GM19455 (cell line): ENCODE data around the gene CD3D.

ENCODE experiments used
- ATAC-seq: cut with Tn5 transposase; IDR thresholded peaks from one replicate; pipeline ENCODE4 v1.9.1; 2021; ENCODE audit not compliant: unreplicated experiment

CD3D gene

GRCh38 chr11:118304227-118304567 is 38.3 kb downstream of the CD3D start:
- ATAC-seq, result no peak

DNA sequence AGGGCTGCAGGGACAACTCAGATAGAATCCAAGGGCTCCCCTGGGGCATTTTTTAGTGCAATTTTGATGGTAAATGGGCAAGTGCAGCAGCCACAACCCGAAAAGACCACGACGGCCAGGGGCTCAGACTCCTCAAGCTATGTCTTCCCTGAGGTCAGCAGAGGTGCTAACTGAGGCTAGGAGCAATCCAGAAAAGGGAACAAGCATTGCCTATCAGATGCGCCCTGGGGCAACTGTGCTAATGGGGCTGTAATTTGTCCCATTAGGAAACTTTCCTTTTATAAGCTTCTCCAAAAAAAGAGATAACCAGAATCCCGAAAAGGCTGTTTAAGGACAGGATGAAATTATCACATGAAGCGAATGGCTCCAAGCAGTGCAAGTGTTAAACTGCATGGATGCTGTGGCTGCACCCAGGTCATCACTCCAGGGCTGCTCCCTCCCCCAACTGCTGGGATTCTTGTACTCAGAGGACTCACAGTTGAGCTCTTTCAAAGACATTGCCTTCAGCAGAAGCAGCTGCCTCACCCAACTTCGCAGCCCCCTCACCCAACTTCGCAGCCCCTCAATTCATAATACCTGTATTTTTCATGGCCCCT is 40.8 kb downstream of the CD3D start:
- no peak for ATAC-seq

DNA sequence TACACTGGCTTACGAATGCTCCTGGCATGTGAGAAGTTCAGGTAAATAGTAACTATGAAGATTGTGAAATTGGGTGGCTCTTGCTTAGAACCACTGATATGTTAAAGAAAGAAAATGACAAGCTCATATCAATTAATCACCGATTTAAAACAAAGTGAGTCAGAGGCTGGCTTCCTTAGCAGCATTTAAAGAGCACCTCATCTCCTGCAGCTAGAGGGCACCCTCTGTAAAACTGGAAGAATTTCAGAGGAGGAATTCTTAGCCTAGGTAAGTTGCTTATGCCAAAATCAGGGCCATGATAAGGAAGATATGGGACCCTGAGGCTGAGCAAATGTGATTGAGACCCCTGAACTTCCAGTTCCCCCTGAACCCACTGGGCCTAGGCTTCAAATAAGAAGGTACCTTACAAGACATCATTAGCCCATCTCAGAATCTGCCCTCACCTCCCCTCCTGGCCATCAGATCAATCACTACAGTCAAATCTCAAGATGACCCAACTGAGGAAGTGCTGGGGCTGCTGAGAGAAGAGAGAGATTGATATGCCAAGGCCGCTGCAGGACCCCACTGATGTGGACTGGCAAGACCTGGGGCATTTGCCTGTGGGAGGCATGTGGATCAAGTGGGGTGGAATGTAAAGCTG is 46.6 kb downstream of the CD3D start:
- ATAC-seq, result no peak

DNA sequence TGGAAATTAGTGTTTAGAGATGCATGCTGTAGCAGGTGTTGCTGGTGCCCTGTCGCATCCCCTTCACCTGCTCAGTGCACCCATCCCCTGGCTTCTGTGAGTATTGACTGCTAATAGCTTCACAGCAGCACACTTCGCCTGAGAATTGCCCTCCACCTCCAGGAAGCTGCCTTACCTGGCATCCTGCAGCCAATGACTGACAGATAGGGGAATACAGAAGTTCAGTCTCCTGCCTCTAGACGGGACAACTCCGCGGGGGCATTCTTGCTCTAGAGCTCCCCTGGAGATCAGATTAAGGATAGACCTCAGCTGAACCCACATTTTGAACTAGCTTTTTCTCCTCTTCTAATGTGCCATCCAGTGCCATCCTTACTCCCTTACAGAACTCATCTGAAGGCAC is 47.3 kb downstream of the CD3D start:
- ATAC-seq, result no peak

GRCh38 chr11:118294053-118294452 is 48.5 kb downstream of the CD3D start:
- no peak for ATAC-seq

GRCh38 chr11:118291477-118292135 is 50.9 kb downstream of the CD3D start:
- no peak for ATAC-seq

DNA sequence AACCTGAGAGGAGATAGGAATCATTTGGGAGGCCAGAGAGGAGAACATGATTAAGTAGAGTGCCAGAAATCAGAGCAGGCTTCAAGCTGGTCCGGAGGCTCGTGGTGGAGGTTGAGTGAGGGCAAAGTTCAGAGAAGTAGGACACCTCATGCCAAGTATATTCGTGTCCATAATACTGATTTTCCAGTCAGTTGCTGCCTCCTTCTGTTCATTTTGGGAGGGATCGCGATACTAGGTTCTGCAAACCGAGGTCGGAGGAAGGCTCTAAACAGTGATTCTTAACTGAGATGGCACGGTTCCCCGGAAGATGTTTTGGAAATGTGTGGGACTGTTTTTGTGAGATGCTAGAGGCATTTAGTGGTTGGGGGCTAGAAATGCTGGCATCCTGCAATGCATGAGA is 51.6 kb downstream of the CD3D start:
- ATAC-seq, result no peak

GRCh38 chr11:118289401-118289800 is 53.1 kb downstream of the CD3D start:
- ATAC-seq, result no peak
